Psoas muscle (tissue), 8 donors: ENCODE results near the gene COL5A2. TPM values are rescaled to one million over a fixed set of nuclear protein-coding genes. Genes with fewer than 3 reads are reported as not detected.

Experiments used
- ATAC-seq, 4 donors: fragments of 200-7000 bp; cut with Tn5 transposase; one replicate each; pipeline ENCODE4 v1.9.1; 2020; ENCODE audit warnings: moderate library complexity in 3 of 4, mild to moderate bottlenecking in 2 of 4
- DNase-seq, 2 donors: peaks; one replicate each; pipeline ENCODE4 v3.0.0-alpha.2; 2020
- H3K27ac ChIP-seq: fragments of 200-600 bp; one replicate; pipeline ENCODE4 v1.8.0; 2022
- H3K27me3 ChIP-seq, 3 donors: fragments of 200-600 bp in 1 of 3; one replicate each; pipeline versions ENCODE4 v1.6.1 to v1.8.0; 2013 to 2022; ENCODE audit warnings: low read length in 2 of 3, mild to moderate bottlenecking in 2 of 3, moderate library complexity in 1 of 3; ENCODE audit not compliant: insufficient read depth in 3 of 3
- H3K36me3 ChIP-seq, 2 donors: fragments of 200-600 bp in 1 of 2; one replicate each; pipeline versions ENCODE4 v1.6.1 to v1.8.0; 2013 to 2022; ENCODE audit warnings: low read depth in 1 of 2, mild to moderate bottlenecking in 1 of 2, moderate library complexity in 1 of 2; ENCODE audit not compliant: insufficient read depth in 1 of 2
- H3K4me1 ChIP-seq: fragments of 200-600 bp; one replicate; pipeline ENCODE4 v1.8.0; 2022
- H3K4me3 ChIP-seq: fragments of 200-600 bp; one replicate; pipeline ENCODE4 v1.8.0; 2022; ENCODE audit warnings: mild to moderate bottlenecking
- H3K9me3 ChIP-seq: fragments of 200-600 bp; one replicate; pipeline ENCODE4 v1.8.0; 2022
- CTCF ChIP-seq: fragments of 200-600 bp; IDR thresholded peaks from one replicate; pipeline ENCODE4 v1.8.0; 2022; ENCODE audit warnings: antibody characterized with exemption
- WGBS, 3 donors: extraction: QIAGEN DNeasy Blood & Tissue Kit; methylation state at CpG; one replicate each; pipeline versions ENCODE4 v1.1.6 to v1.1.7; 2013; 5-methylcytosine and 5-hydroxymethylcytosine counted together
- intact Hi-C, 2 donors: fragments of 100-400 bp; cut with DNase I; formaldehyde crosslinking; loops; one replicate each; pipeline versions ENCODE4 v1.11.0 to v1.14.2; 2022
- polyA plus RNA-seq, 3 donors: library from polyadenylated mRNA; stranded (reverse); fragments of 200-250 nt; gene quantifications; one replicate each; pipeline ENCODE4 v1.2.3, GENCODE V29; 2013
- total RNA-seq, 4 donors: library from RNA; stranded (reverse); fragmentation: NEBNext Ultra II Directional in 2 of 4; extraction: Animal tissue kit (Norgen Biotek cat#: 25700) in 2 of 4; gene quantifications; one replicate each; pipeline versions ENCODE4 v1.2.1 to v1.2.4, GENCODE V29; 2021 to 2023
- donor health status: healthy with polysubstance abuse.
- donor health status: DM: no; HTN: no; CAD: no; lungs with moderate emphysema.
- donor health status: Bipolar disorder and iron deficiency.
- donor health status: healthy.
- donor health status: DM: yes; HTN: yes; CAD: no.
- donor health status: DM: no; HTN: no; CAD: no.
- donor health status: DM: no; HTN: no; CAD: no.
- donor health status: DM: yes; HTN: yes; CAD: no.

The COL5A2 gene
- total and polyA plus RNA-seq, 7 donors: 2.3 to 16.8 (median 3.9) TPM

- DNase-seq (no peak), ATAC-seq (no peak)
- intact Hi-C loops: no loop called here
- Histone ChIP-seq H3K36me3 (no peaks in the 10 kb centered on the region), H3K4me3 (no peak overlapping the region), H3K27ac (no peak overlapping the region), H3K4me1 (no peaks in the 10 kb centered on the region), H3K27me3 (no peaks in the 10 kb centered on the region), H3K9me3 (no peaks in the 10 kb centered on the region)
- TF ChIP-seq CTCF: no peak
- WGBS, 3 donors: 73 to 76% (median 73%) methylated on average over 1 of the region's 1 CpG
Measured at GRCh38 chr2:189127756-189128155, 51.8 kb downstream of the COL5A2 start.

GRCh38 chr2:189125195-189125594 lies 54.4 kb downstream of the COL5A2 start:
- Histone ChIP-seq H3K4me1 (no peaks in the 10 kb centered on the region), H3K4me3 (no peak overlapping the region), H3K27me3 (no peaks in the 10 kb centered on the region), H3K27ac (no peak overlapping the region), H3K36me3 (no peaks in the 10 kb centered on the region), H3K9me3 (no peaks in the 10 kb centered on the region)
- intact Hi-C loops: no loop called here
- no peak for ATAC-seq
- TF ChIP-seq CTCF: no peak
- DNase-seq: no peak

GRCh38 chr2:189124175-189124574 lies 55.4 kb downstream of the COL5A2 start:
- Histone ChIP-seq H3K27ac (no peak overlapping the region), H3K27me3 (no peaks in the 10 kb centered on the region), H3K36me3 (no peaks in the 10 kb centered on the region), H3K4me1 (no peaks in the 10 kb centered on the region), H3K9me3 (no peaks in the 10 kb centered on the region), H3K4me3 (no peak overlapping the region)
- WGBS, 3 donors: 78 to 89% (median 87%) methylated on average over 5 of the region's 5 CpGs
- ATAC-seq (no peak), DNase-seq (no peak)
- intact Hi-C loops: no loop called here
- no peak for TF ChIP-seq CTCF

GRCh38 chr2:189118386-189118785 lies 61.2 kb downstream of the COL5A2 start:
- no peak for DNase-seq
- ATAC-seq: no peak
- no peak overlapping the region for H3K27ac ChIP-seq
- TF ChIP-seq CTCF: no peak
- no peak overlapping the region for H3K4me3 ChIP-seq
- no peaks in the 10 kb centered on the region for H3K9me3 ChIP-seq
- H3K4me1 ChIP-seq: no peaks in the 10 kb centered on the region
- intact Hi-C loops: loop anchor here (5.0 to 10.0 kb wide), 2 partner anchors 166 to 169 kb away; no protein-coding TSS in a partner anchor
- no peaks in the 10 kb centered on the region for H3K36me3 ChIP-seq
- H3K27me3 ChIP-seq: no peaks in the 10 kb centered on the region

- H3K27me3 ChIP-seq: no peaks in the 10 kb centered on the region
- DNase-seq (no peak), ATAC-seq (no peak)
- H3K27ac ChIP-seq: no peak overlapping the region
- intact Hi-C loops: loop anchor here (5.0 to 10.0 kb wide), 2 partner anchors 168 to 170 kb away; no protein-coding TSS in a partner anchor
- TF ChIP-seq CTCF: no peak
- H3K4me1 ChIP-seq: no peaks in the 10 kb centered on the region
- 17 to 44% (median 22%) methylated on average over 1 of the region's 1 CpG for WGBS, 3 donors
- no peaks in the 10 kb centered on the region for H3K9me3 ChIP-seq
- H3K36me3 ChIP-seq: no peaks in the 10 kb centered on the region
- H3K4me3 ChIP-seq: no peak overlapping the region
Measured at GRCh38 chr2:189116979-189117378, 62.6 kb downstream of the COL5A2 start.
